Pulmonary artery endothelial cell (primary cell): Measurements from ENCODE around the gene KRTAP5-2. TPM values are rescaled to one million over a fixed set of nuclear protein-coding genes. Genes with fewer than 3 reads are reported as not detected.
"Not testable (repeated sequence)": the region's sequence is repeated elsewhere in the genome, so short reads cannot be mapped to it uniquely, and the experiment has no call there.

Experiments
- DNase-seq: peaks from one replicate; pipeline ENCODE4 v3.0.0-alpha.2; 2011; ENCODE audit warnings: low read depth, low spot score
- total RNA-seq: library from RNA; depleted of rRNA; stranded (reverse); fragments of >200 nt; gene quantifications from 2 replicates; pipeline ENCODE4 v1.2.3, GENCODE V29; 2014

The KRTAP5-2 gene
- total RNA-seq, 1 donor from 2014 or later, result not detected

- no peak for DNase-seq
Measured at GRCh38 chr11:1592628-1593027, 5.5 kb downstream of the KRTAP5-2 start.

DNA sequence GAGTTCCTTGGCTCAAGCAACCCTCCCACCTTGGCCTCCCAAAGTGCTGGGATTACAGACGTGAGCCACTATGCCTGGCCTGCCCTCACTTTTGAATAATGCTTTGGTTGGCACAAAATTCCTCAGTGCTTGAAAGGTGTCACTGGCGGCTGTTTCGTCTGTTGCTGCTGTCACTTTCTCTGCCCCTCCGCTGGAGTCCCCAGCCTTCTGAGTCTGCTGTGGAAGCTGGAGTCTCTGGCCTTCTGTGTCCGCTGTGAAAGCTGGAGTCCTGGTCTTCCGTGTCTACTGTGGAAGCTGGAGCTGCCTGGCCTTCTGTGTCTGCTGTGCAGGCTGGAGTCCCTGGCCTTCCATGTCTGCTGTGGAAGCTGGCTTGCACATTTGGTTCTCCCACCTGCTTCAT lies 8.1 kb downstream of the KRTAP5-2 start:
- no peak for DNase-seq

DNA sequence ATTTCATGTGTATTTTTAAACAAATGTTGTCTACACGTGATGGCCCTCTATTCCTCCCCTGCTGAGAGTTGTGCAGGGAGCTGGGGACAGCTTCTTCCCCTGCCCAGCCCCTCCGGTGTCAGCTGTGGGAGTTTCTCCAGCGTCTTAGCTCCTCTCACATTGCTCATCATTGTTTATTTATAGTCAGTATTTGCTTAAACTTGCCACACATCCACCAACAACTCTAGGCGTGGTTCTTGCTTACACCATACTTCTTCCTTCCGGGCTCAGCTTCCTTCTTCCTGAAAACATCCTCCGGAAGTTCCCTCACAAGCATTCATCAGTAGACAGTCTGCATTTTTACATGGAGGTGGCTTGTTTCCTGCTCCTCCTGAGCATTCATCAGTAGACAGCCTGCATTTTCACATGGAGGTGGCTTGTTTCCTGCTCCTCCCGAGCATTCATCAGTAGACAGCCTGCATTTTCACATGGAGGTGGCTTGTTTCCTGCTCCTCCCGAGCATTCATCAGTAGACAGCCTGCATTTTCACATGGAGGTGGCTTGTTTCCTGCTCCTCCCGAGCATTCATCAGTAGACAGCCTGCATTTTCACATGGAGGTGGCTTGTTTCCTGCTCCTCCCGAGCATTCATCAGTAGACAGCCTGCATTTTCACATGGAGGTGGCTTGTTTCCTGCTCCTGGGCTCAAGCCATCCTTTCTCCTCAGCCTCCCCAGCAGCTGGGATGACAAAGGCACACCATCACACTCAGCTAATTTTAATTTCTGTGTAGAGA lies 8.7 kb downstream of the KRTAP5-2 start:
- not testable (repeated sequence) for DNase-seq

GRCh38 chr11:1586699-1587098 lies 11.4 kb downstream of the KRTAP5-2 start:
- no peak for DNase-seq

DNA sequence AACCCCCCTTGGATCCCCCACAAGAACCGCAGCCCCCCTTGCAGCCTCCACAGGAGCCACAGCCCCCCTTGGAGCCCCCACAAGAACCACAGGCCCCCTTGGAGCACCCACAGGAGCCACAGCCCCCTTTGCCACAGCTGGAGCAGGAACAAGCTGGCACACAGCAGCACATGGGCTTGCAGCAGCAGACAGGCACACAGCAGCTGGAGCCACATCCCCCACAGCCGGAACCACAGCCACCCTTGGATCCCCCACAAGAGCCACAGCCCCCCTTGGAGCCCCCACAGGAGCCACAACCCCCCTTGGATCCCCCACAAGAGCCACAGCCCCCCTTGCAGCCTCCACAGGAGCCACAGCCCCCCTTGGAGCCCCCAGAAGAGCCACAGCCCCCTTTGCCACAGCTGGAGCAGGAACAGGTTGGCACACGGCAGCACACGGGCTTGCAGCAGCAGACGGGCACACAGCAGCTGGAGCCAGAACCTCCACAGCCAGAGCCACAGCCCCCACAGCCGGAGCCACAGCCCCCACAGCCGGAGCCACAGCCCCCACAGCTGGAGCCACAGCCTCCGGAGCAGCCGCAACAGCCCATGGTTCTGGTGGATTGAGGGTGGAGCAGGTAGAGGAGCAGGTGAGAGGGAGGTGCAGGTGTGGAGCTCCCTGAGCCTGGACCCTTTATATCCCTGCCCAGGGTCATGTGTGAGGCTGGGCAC lies 13.3 kb downstream of the KRTAP5-2 start, which contains the start of gene KRTAP5-1:
Gene KRTAP5-1, minus strand, starts transcription at position 623 of the 710 bp plus-strand sequence. Its CDS starts 34 bp downstream, at position 589.
- DNase-seq, result not testable (repeated sequence)

DNA sequence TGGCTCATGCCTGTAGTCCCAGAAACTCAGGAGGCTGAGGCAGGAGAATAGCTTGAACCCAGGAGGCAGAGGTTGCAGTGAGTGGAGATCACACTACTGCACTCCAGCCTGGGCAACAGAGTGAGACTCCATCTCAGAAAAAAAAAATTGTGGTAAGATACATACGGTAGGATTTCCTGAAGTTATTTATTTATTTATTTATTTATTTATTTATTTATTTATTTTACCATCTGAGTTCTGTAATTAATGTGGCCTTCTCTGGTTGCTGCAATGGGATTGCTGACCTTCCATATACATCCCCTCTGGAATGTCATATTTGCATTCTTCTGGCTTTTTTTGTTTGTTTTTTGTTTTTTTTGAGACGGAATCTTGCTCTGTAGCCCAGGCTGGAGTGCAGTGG lies 15.2 kb downstream of the KRTAP5-2 start:
- not testable (repeated sequence) for DNase-seq

DNA sequence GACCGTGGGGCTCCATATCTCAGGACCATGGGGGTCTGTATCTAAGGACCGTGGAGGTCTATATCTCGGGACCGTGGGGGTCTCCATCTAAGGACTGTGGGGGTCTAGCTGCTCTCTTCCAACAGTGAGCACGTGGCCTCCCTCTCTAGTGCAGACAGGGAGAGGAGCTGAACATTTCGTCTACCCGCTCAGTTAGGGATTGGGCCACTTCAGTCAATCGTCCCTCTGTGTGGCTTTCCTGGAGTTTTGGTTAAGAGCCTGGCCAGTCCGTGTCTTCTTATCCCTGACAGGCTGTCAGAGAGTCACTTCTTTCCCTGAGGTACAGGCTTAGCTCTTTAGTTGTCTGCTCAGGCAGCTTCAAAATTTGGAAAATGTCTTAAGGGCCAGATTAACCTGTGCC lies 16.1 kb downstream of the KRTAP5-2 start:
- no peak for DNase-seq

GRCh38 chr11:1576825-1577224 lies 21.3 kb downstream of the KRTAP5-2 start:
- DNase-seq, result no peak

DNA sequence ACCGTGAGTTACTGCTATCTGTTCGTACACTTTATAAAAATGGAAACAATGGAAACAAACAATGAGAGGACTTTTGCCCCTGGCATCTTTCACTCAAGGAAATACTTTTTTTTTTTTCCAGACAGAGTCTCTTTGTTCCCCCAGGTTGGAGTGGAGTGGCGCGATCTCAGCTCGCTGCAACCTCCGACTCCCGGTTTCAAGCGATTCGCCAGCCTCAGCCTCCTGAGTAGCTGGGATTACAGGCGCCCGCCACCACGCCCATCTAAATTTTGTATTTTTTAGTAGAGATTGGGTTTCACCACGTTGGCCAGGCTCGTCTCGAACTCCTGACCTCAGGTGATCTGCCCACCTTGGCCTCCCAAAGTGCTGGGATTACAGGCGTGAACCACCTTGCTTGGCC lies 22.3 kb downstream of the KRTAP5-2 start:
- DNase-seq, result not testable (repeated sequence)

- DNase-seq, result no peak
Measured at GRCh38 chr11:1574933-1575242, 23.2 kb downstream of the KRTAP5-2 start.

DNA sequence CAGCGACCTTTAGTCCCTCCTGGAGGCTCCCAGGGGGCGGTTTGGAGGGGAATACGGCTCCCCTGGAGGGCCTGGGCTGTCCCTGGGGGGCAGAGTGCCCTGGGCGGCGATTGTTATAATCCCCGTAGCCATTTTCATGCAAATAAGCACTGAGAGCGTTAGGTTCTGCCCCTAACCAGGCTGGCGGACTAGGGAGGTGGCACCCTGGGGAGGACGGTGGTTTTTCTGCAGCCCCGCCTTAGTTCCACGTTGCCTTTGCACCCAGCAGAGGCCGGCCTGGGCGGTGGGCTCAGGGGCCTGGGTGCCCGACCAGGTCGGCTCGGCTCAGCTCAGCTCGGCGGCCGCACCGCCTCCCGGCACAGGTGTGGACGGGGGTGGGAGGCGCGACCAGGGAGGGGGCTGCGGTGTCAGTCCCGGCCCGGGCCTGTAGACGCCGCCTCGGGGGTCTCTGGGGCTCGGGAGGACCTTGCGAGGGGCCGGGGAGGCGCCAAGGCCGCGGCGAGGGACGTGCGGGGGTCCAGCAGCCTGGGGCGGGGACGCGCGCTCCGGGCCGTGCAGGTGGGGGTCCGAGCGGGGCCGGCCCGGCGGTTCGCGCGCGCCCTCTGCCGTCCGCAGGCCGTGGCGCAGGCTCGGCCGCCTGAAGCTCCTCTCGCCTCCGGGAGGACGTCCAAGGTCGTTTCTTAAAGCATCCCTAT lies 23.7 kb downstream of the KRTAP5-2 start:
- no peak for DNase-seq

GRCh38 chr11:1573903-1574237 lies 24.2 kb downstream of the KRTAP5-2 start:
- no peak for DNase-seq

DNA sequence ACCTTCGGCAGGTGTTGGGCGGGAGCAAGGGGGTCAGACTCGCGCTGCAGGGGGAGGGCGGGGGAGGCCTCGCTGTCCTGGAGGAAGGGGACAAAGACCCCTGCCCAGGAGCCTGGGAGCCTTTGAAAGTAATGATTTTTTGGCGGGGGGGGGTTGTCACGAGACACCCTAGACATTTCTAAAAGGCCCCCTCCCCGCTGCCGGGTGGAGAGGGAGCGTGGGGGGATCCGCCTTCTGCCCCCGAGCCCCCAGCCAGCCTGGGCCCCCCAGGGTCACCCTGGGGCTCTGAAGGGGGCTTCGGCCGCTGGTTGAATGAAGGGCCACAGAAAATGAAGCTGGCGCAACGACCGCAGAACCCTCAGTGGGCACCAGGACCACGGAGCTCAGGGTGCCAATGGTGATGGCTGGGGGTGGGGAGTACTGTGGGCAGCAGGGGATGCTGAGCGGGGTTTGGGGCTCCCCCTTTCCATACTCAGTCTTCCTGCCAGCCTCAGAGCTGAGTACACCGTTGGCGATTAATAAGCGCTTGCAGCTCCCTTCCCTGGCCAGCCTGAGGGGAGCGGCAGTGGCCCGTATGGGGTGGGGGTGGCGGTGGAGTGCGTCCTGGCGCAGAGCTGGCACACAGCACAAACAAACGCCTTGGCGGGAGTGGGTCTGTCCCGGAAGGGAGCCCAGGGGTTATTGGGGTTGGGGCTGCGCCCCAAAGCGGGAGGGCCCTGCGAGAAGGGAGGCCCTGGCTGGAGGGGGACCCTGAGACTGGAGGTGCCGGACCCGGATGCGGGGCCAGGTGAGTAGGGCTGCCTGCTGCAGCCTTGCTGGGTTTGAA lies 24.8 kb downstream of the KRTAP5-2 start:
- DNase-seq, result no peak

DNA sequence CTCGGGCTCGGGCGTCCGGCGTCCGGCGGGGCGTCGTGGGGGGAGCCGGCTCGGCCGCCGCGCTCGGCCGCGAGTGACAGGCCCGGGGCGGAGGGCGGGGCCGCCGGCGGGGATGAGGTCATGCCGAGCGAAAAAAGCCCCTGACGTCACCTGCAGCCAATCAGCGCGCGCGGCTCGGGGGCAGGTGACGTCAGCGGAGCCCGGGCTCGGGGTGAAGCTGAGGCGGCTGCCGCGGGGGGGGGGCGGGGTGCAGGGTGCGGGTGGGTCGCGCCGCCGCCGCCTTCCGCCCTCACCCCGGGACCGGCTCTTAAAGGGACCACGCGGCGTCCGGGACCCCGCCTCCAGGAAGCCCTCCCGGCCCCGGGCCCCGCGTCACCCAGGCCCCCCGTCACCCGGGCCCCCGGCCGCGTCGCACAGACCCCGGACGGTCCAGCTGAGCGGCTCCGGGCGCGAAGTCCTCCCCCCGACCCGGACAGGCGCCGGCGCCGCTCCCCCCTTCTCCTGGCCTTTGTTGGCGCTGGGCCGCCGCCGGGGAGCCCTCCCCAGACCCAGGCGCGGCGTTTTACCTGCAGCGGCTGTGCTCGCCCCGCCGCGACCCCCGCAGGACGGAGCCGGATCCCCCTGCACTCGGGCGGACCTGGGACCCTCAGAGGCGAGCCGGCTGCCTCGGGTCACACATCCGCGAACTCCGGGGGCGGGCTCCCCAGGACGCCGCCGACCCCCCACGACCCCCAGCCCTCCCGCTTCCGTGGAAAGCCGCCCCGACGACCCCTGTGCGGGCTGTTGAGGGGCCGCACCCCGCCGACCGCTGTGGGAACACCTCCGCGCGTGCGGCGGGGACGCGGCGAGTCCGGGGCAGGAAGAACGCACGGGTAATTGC lies 25.7 kb downstream of the KRTAP5-2 start, which contains the start of gene DUSP8:
Gene DUSP8, minus strand, starts transcription at position 75 of the 880 bp plus-strand sequence. CDS start 6,445 bp downstream, outside the sequence.
- DNase-seq, result peak; percentile 45

DNA sequence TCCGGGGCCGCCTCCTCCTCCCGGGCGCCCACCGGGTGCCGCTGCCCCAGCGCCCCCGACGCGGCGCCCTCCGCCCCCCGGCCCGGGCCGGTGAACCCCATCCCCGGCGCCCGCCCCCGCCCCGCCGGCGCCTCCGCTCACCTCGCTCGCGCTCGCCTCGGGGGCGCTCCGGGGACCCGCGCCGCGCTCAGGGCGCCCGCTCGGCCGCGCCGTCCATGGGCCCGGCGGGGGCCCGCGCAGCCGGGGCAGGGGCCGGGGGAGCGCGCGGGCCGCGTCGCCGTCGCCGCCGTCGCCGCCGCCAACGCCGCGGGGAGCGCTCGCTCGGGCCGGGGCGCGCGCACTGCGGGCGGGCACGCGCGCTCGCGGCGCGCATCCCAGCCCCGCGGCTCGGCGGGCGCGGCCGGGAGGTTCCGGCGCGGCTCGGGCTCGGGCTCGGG lies 26.3 kb downstream of the KRTAP5-2 start:
- no peak for DNase-seq

- DNase-seq, result no peak
Measured at GRCh38 chr11:1570896-1571759, 27.0 kb downstream of the KRTAP5-2 start.

DNA sequence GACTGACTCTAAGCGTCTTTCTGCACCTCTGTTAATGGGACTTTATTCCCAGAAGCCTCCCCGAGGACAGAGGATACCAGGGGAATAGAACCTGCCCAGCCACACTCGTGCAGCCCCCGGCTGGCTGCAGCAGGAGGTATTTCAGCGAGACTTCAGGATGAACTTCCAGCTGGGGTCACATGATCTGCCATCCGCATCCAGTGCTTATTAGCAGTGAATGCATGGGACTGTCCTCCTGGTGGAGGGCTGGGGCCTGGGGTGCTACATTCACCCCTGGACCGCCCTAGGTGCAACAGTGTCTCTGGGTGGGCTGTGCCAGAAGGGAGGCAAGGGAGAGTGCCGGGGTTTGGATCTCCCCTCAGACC lies 27.6 kb downstream of the KRTAP5-2 start:
- no peak for DNase-seq

GRCh38 chr11:1570001-1570453 lies 28.1 kb downstream of the KRTAP5-2 start:
- DNase-seq, result no peak

DNA sequence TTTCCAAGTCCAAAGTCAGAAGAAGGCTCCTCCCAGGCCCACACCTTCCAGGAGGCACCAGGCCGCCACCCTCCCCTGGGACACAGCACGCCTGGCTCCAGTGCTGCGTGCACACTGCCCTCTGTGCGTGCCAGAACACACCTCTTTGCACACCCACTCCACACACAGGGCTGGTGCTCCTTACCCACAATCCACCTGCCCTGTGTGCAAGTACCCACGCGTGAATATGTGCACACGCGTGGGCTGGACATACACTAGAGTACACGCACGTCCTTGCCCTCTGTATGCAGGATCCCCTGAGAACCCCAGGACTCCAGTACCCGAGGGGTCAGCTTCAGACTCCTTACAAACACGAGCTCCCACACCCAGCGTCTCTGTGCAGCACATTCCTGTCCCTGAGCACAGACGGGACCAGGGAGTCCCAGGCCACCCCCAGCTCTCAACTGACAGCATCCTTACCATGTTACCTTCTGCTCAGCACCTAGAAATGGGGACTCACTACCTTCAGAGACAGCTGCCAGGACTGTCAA lies 28.8 kb downstream of the KRTAP5-2 start:
- no peak for DNase-seq
